Measurements from ENCODE around the gene DDT.
"Not testable (repeated sequence)": the region's sequence is repeated elsewhere in the genome, so short reads cannot be mapped to it uniquely, and the experiment has no call there.

DDT gene

GRCh38 chr22:23954193-23954990 lies 19.8 kb downstream of the DDT start:
- in situ Hi-C loops (cut with MboI; ENCODE audit: low sequenced_read_pairs), result not testable (repeated sequence)

- in situ Hi-C loops (cut with MboI; ENCODE audit: low sequenced_read_pairs), result not testable (repeated sequence)
These were observed 20.8 kb downstream of the DDT start for GRCh38 chr22:23953485-23953884.

GRCh38 chr22:23952794-23953405 lies 21.3 kb downstream of the DDT start:
- in situ Hi-C loops (cut with MboI; ENCODE audit: low sequenced_read_pairs), result not testable (repeated sequence)

- in situ Hi-C loops (cut with MboI; ENCODE audit: low sequenced_read_pairs), result not testable (repeated sequence)
These were observed 22.9 kb downstream of the DDT start for GRCh38 chr22:23951383-23951782.

GRCh38 chr22:23949764-23950163 lies 24.5 kb downstream of the DDT start:
- in situ Hi-C loops (cut with MboI; ENCODE audit: low sequenced_read_pairs), result not testable (repeated sequence)

- in situ Hi-C loops (cut with MboI; ENCODE audit: low sequenced_read_pairs), result not testable (repeated sequence)
These were observed 26.9 kb downstream of the DDT start for GRCh38 chr22:23947391-23947790.

GRCh38 chr22:23940166-23940565 lies 34.1 kb downstream of the DDT start:
- in situ Hi-C loops (cut with MboI; ENCODE audit: low sequenced_read_pairs), result not testable (repeated sequence)

- in situ Hi-C loops (cut with MboI; ENCODE audit: low sequenced_read_pairs), result no loop called here
These were observed 35.3 kb downstream of the DDT start for GRCh38 chr22:23939017-23939357.

GRCh38 chr22:23938328-23939016 lies 35.8 kb downstream of the DDT start:
- in situ Hi-C loops (cut with MboI; ENCODE audit: low sequenced_read_pairs), result no loop called here

GRCh38 chr22:23926561-23926960 lies 47.7 kb downstream of the DDT start:
- in situ Hi-C loops (cut with MboI; ENCODE audit: low sequenced_read_pairs), result no loop called here

- in situ Hi-C loops (cut with MboI; ENCODE audit: low sequenced_read_pairs), result no loop called here
These were observed 49.1 kb downstream of the DDT start for GRCh38 chr22:23925020-23925606.

GRCh38 chr22:23922921-23923320 lies 51.3 kb downstream of the DDT start:
- in situ Hi-C loops (cut with MboI; ENCODE audit: low sequenced_read_pairs), result no loop called here

- in situ Hi-C loops (cut with MboI; ENCODE audit: low sequenced_read_pairs), result not testable (repeated sequence)
These were observed 52.5 kb downstream of the DDT start for GRCh38 chr22:23921586-23922201.

Data from HL-60/S4 treated with phorbol 12-myristate 13-acetate at 8.2 ng/mL for 4 days and 3 days (cell line).